H1 (cell line): ENCODE data around the gene SMNDC1. TPM values are rescaled to one million over a fixed set of nuclear protein-coding genes. Genes with fewer than 3 reads are reported as not detected.

Experiments
- CTCF ChIA-PET: fragments of 300-600 bp; sonication (Branson Sonifier 250); formaldehyde crosslinking; loops from one replicate; lab custom pipeline; 2021; ENCODE audit not compliant: partially characterized antibody; lab: Charles Lee
- POLR2A ChIA-PET: fragments of 300-600 bp; sonication (Branson Sonifier 250); formaldehyde crosslinking; loops from one replicate; lab custom pipeline; 2021; ENCODE audit warnings: inconsistent platforms; ENCODE audit not compliant: partially characterized antibody; lab: Charles Lee
- DNase-seq, 2 experiments: peaks; one replicate each; pipeline versions ENCODE4 v3.0.0 to v3.0.0-alpha.2; 2010 to 2022; ENCODE audit warnings: low spot score in 2 of 2, low read depth in 1 of 2, mixed read lengths in 1 of 2
- FAIRE-seq: peaks from 2 replicates; lab custom pipeline; 2011; peaks lifted over from hg19 to GRCh38; lab: Jason Lieb, UNC
- H2AFZ ChIP-seq: 2 replicates; pipeline ENCODE4 v1.8.1; 2012; ENCODE audit warnings: low read length, inconsistent platforms
- H2AK5ac ChIP-seq: 2 replicates; pipeline ENCODE4 v1.6.1; 2013; ENCODE audit warnings: low read depth, low read length
- H2BK120ac ChIP-seq: replicated peaks from 2 replicates; pipeline ENCODE3; 2013; ENCODE audit warnings: low read depth, low read length, inconsistent platforms
- H2BK12ac ChIP-seq: 2 replicates; pipeline ENCODE4 v1.6.1; 2013; ENCODE audit warnings: low read depth, low read length
- H2BK15ac ChIP-seq: 2 replicates; pipeline ENCODE4 v1.6.1; 2013; ENCODE audit warnings: low read length
- H2BK20ac ChIP-seq: 2 replicates; pipeline ENCODE4 v1.6.1; 2013; ENCODE audit warnings: low read length
- H2BK5ac ChIP-seq: 2 replicates; pipeline ENCODE4 v1.6.1; 2013; ENCODE audit warnings: low read depth, low read length
- H3K14ac ChIP-seq: 2 replicates; pipeline ENCODE4 v1.6.1; 2013; ENCODE audit warnings: inconsistent platforms; ENCODE audit not compliant: insufficient read length
- H3K18ac ChIP-seq: 2 replicates; pipeline ENCODE4 v1.6.1; 2013; ENCODE audit warnings: low read length; ENCODE audit errors: extremely low read depth
- H3K23ac ChIP-seq: 2 replicates; pipeline ENCODE4 v1.6.1; 2013; ENCODE audit warnings: inconsistent platforms; ENCODE audit not compliant: insufficient read length
- H3K23me2 ChIP-seq: 2 replicates; pipeline ENCODE4 v1.6.1; 2013; ENCODE audit warnings: low read depth, low read length
- H3K27ac ChIP-seq: 2 replicates; pipeline ENCODE4 v1.6.1; 2011; ENCODE audit warnings: low read depth, low read length, inconsistent platforms
- H3K27me3 ChIP-seq, 4 experiments: replicated peaks in 1 of 4; 1 replicate in 1 of 4; 2 replicates in 3 of 4; pipeline versions ENCODE4 v1.6.1 to v1.8.1; 2011 to 2013; ENCODE audit warnings: low read length in 3 of 4, mild to moderate bottlenecking in 3 of 4, inconsistent platforms in 2 of 4, mixed read lengths in 2 of 4, moderate library complexity in 1 of 4; ENCODE audit not compliant: control insufficient read depth in 3 of 4, insufficient read depth in 3 of 4; ENCODE audit errors: extremely low read depth in 1 of 4
- H3K36me3 ChIP-seq, 4 experiments: 2 replicates each; pipeline versions ENCODE4 v1.6.1 to v1.8.1; 2011 to 2013; ENCODE audit warnings: mild to moderate bottlenecking in 4 of 4, low read length in 3 of 4, moderate library complexity in 2 of 4, control low read depth in 1 of 4, inconsistent platforms in 1 of 4; ENCODE audit not compliant: insufficient read depth in 4 of 4, control insufficient read depth in 2 of 4
- H3K4ac ChIP-seq: replicated peaks from 2 replicates; pipeline ENCODE3; 2013; ENCODE audit warnings: low read length, low read depth, mixed read lengths, inconsistent platforms; ENCODE audit not compliant: insufficient read length
- H3K4me1 ChIP-seq, 4 experiments: replicated peaks in 1 of 4; 1 replicate in 1 of 4; 2 replicates in 3 of 4; pipeline versions ENCODE4 v1.6.1 to v1.8.1; 2011 to 2013; ENCODE audit warnings: low read length in 3 of 4, inconsistent platforms in 2 of 4, mixed read lengths in 1 of 4; ENCODE audit not compliant: insufficient read depth in 4 of 4, control insufficient read depth in 3 of 4
- H3K4me2 ChIP-seq, 2 experiments: 2 replicates each; pipeline versions ENCODE4 v1.6.1 to v1.8.1; 2011 to 2013; ENCODE audit warnings: low read depth in 2 of 2, low read length in 2 of 2, control low read depth in 1 of 2, inconsistent platforms in 1 of 2, mild to moderate bottlenecking in 1 of 2; ENCODE audit not compliant: insufficient read depth in 1 of 2
- H3K4me3 ChIP-seq, 4 experiments: fragments of 200-600, 300-600 bp in 1 of 4; sonication (generic), shearing (Covaris generic), sonication (Bioruptor Twin) in 1 of 4; 2 replicates each; pipeline versions ENCODE4 v1.5.1 to v1.8.1; 2011 to 2016; ENCODE audit warnings: low read length in 4 of 4, low read depth in 3 of 4, control low read depth in 2 of 4, inconsistent platforms in 2 of 4, mild to moderate bottlenecking in 2 of 4, mixed read lengths in 1 of 4, moderate library complexity in 1 of 4; ENCODE audit not compliant: insufficient read depth in 2 of 4; ENCODE audit errors: extremely low read depth in 1 of 4
- H3K56ac ChIP-seq: replicated peaks from 2 replicates; pipeline ENCODE3; 2013; ENCODE audit warnings: low read depth, mild to moderate bottlenecking, mixed read lengths, low read length, inconsistent platforms; ENCODE audit not compliant: insufficient read length
- H3K79me1 ChIP-seq: 2 replicates; pipeline ENCODE4 v1.6.1; 2013; ENCODE audit warnings: low read depth, low read length, control low read depth
- H3K79me2 ChIP-seq, 2 experiments: 2 replicates each; pipeline versions ENCODE4 v1.6.1 to v1.8.1; 2012 to 2013; ENCODE audit warnings: low read length in 2 of 2, mild to moderate bottlenecking in 2 of 2, inconsistent platforms in 1 of 2; ENCODE audit not compliant: insufficient read depth in 2 of 2, control insufficient read depth in 1 of 2
- H3K9ac ChIP-seq, 4 experiments: replicated peaks in 1 of 4; 1 replicate in 1 of 4; 2 replicates in 3 of 4; pipeline versions ENCODE4 v1.6.1 to v1.8.1; 2011 to 2013; ENCODE audit warnings: low read depth in 3 of 4, low read length in 3 of 4, control low read depth in 2 of 4, mild to moderate bottlenecking in 2 of 4, moderate library complexity in 2 of 4, inconsistent platforms in 1 of 4; ENCODE audit errors: extremely low read depth in 1 of 4
- H3K9me3 ChIP-seq, 2 experiments: 2 replicates each; pipeline versions ENCODE4 v1.6.1 to v1.8.1; 2012 to 2013; ENCODE audit warnings: mild to moderate bottlenecking in 2 of 2, moderate library complexity in 2 of 2, control low read depth in 1 of 2, inconsistent platforms in 1 of 2, low read depth in 1 of 2, low read length in 1 of 2, mixed read lengths in 1 of 2; ENCODE audit not compliant: insufficient read depth in 2 of 2
- H4K20me1 ChIP-seq, 2 experiments: replicated peaks in 1 of 2; 2 replicates each; pipeline versions ENCODE3 to v1.8.1; 2011 to 2013; ENCODE audit warnings: inconsistent platforms in 2 of 2, low read length in 2 of 2, mild to moderate bottlenecking in 1 of 2; ENCODE audit not compliant: insufficient read depth in 2 of 2, control insufficient read depth in 1 of 2
- H4K5ac ChIP-seq: 2 replicates; pipeline ENCODE4 v1.6.1; 2013; ENCODE audit warnings: low read length, low read depth, mixed read lengths, inconsistent platforms; ENCODE audit not compliant: insufficient read length
- H4K8ac ChIP-seq: 2 replicates; pipeline ENCODE4 v1.8.0; 2013; ENCODE audit warnings: mild to moderate bottlenecking, moderate library complexity, low read length, inconsistent platforms; ENCODE audit not compliant: insufficient read depth; ENCODE audit errors: extremely low read depth
- H4K91ac ChIP-seq: replicated peaks from 2 replicates; pipeline ENCODE3; 2013; ENCODE audit warnings: low read length, mixed read lengths, inconsistent platforms; ENCODE audit not compliant: insufficient read length
- CBX5 ChIP-seq: fragments of 300-800, 300-1000 bp; sonication (generic); IDR thresholded peaks from 2 replicates; pipeline ENCODE4 v1.7.1; 2016; ENCODE audit warnings: antibody characterized with exemption, low read length, low read depth
- CBX8 ChIP-seq: fragments of 300-800, 300-1000 bp; sonication (generic); IDR thresholded peaks from 2 replicates; pipeline ENCODE4 v1.7.1; 2016; ENCODE audit warnings: low read depth, low read length, borderline replicate concordance
- EP300 ChIP-seq, 2 experiments: IDR thresholded peaks; 1 replicate in 1 of 2; 2 replicates in 1 of 2; pipeline ENCODE4 v1.6.1; 2011 to 2012; ENCODE audit warnings: low read depth in 2 of 2, low read length in 2 of 2, mild to moderate bottlenecking in 2 of 2, borderline replicate concordance in 1 of 2, inconsistent platforms in 1 of 2, moderate library complexity in 1 of 2
- KDM4A ChIP-seq: IDR thresholded peaks from one replicate; pipeline ENCODE4 v1.7.1; 2012; ENCODE audit warnings: low read depth, mild to moderate bottlenecking, moderate library complexity, low read length, inconsistent platforms; ENCODE audit not compliant: severe bottlenecking
- PHF8 ChIP-seq: fragments of 200-600 bp; sonication (generic); conservative IDR thresholded peaks from 2 replicates; pipeline ENCODE4 v1.7.1; 2012; ENCODE audit warnings: low read depth, mild to moderate bottlenecking, inconsistent platforms, low read length, moderate library complexity
- POLR2A ChIP-seq, 2 experiments: IDR thresholded peaks; 1 replicate in 1 of 2; 2 replicates in 1 of 2; pipeline ENCODE4 v1.6.1; 2011; ENCODE audit warnings: low read depth in 2 of 2, low read length in 2 of 2, mild to moderate bottlenecking in 2 of 2; ENCODE audit errors: control extremely low read depth in 1 of 2
- RAD21 ChIP-seq, 2 experiments: IDR thresholded peaks in 1 of 2; conservative IDR thresholded peaks in 1 of 2; 2 replicates each; pipeline ENCODE4 v1.6.1; 2011; ENCODE audit warnings: low read depth in 2 of 2, low read length in 2 of 2, improper control_type of control experiment in 1 of 2, inconsistent platforms in 1 of 2, mild to moderate bottlenecking in 1 of 2, moderate library complexity in 1 of 2
- SAP30 ChIP-seq: fragments of 300-600 bp; sonication (generic); IDR thresholded peaks from 2 replicates; pipeline ENCODE4 v1.7.1; 2012; ENCODE audit warnings: low read length, moderate library complexity, mild to moderate bottlenecking, inconsistent platforms; ENCODE audit not compliant: insufficient read depth, insufficient replicate concordance
- TCF12 ChIP-seq: IDR thresholded peaks from 2 replicates; pipeline ENCODE4 v1.6.1; 2011; ENCODE audit warnings: low read depth, mild to moderate bottlenecking, low read length
- WGBS, 2 experiments: shearing (Covaris generic) in 1 of 2; methylation state at CpG; one replicate each; pipeline versions ENCODE4 v1.1.6 to v1.1.7; 2013 to 2015; ENCODE audit warnings: low lambda C conversion rate in 2 of 2, mixed read lengths in 2 of 2, inconsistent platforms in 1 of 2, low coverage in 1 of 2, missing lambda C conversion rate in 1 of 2; ENCODE audit not compliant: insufficient replicate concordance in 2 of 2, insufficient coverage in 1 of 2, insufficient read length in 1 of 2; ENCODE audit errors: extremely low coverage in 1 of 2, missing lambda C conversion rate in 1 of 2; 5-methylcytosine and 5-hydroxymethylcytosine counted together
- polyA plus RNA-seq, 7 experiments: library from polyadenylated mRNA; depleted of rRNA in 3 of 7; stranded (reverse) in 5 of 7; unstranded in 2 of 7; fragments of >200 nt in 5 of 7; fragments of 200-250 nt in 2 of 7; gene quantifications; 1 replicate in 5 of 7; 2 replicates in 1 of 7; 4 replicates in 1 of 7; pipeline versions ENCODE4 v1.2.1 to v1.2.3, GENCODE V29; 2011 to 2013; ENCODE audit warnings: missing spikeins in 2 of 7, mixed read lengths in 2 of 7
- total RNA-seq: library from RNA; stranded (reverse); fragmentation: NEBNext Ultra II Directional; extraction: Animal tissue kit (Norgen Biotek cat#: 25700); gene quantifications from 2 replicates; pipeline ENCODE4 v1.2.1, GENCODE V29; 2021
- TF ChIP-seq, protein P1 (sequence below): IDR thresholded peaks from 2 replicates; pipeline ENCODE4 v1.6.1; 2012; ENCODE audit warnings: inconsistent platforms
- TF ChIP-seq, protein P2 (sequence below): IDR thresholded peaks from 2 replicates; pipeline ENCODE4 v1.6.1; 2012; ENCODE audit warnings: low read length, inconsistent platforms

SMNDC1 gene
- total and polyA plus RNA-seq, 2 of the 8 experiments (the other 6 are each of a cell fraction or from before 2014, with no cell fraction given): 8.1 to 48.6 TPM

DNA sequence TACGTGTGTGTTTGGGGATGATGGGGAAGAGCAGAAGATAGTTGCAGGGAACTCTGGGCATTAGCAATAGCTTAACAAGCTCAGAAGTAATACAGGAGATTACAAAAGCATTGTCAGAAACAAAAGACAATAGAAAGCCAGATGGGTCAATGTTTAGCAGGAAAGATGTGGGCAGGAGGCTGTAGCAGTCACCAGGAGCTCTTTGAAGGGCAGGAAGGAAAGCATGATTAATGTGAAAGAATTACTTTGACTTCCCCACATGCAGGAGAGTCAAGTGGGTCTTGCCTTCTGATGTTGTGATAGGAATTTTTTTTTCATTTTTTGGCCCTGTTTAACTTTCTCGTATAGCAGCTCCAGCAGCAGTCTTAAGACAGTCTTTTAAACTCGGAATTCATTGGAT, 6.0 kb upstream of the SMNDC1 start:
- H3K27ac ChIP-seq: no peak overlapping the region
- ChIA-PET POLR2A (interaction anchor here (1.0 to 1.9 kb wide), 3 partner anchors 188 to 257 kb away, joined by 4 read pairs; partner anchors contain the start of gene SMC3), CTCF (interaction anchor here (0.6 to 1.6 kb wide), 26 partner anchors 10 to 895 kb away, joined by 3 to 17 read pairs (median 4); no protein-coding TSS in a partner anchor)
- no peaks in the 10 kb centered on the region for H3K79me1 ChIP-seq
- H3K36me3 ChIP-seq: no peaks in the 10 kb centered on the region
- no peak overlapping the region for H3K4ac ChIP-seq
- no peaks in the 10 kb centered on the region for H3K23me2 ChIP-seq
- H2BK15ac ChIP-seq: no peak overlapping the region
- no peak overlapping the region for H4K91ac ChIP-seq
- no peak overlapping the region for H2BK120ac ChIP-seq
- no peaks in the 10 kb centered on the region for H3K79me2 ChIP-seq
- no peaks in the 10 kb centered on the region for H3K9me3 ChIP-seq
- H3K23ac ChIP-seq: no peak overlapping the region
- DNase-seq (no peak), FAIRE-seq (no peak)
- H3K56ac ChIP-seq: no peak overlapping the region
- H4K20me1 ChIP-seq: no peaks in the 10 kb centered on the region
- H2BK20ac ChIP-seq: no peak overlapping the region
- no peaks in the 10 kb centered on the region; a peak in 1 of 7 replicates for H3K4me1 ChIP-seq
- H2BK5ac ChIP-seq: no peak overlapping the region
- WGBS, 2 experiments: 80 to 100% methylated on average over 1 to 3 of the region's 3 CpGs
- H2BK12ac ChIP-seq: no peak overlapping the region
- H3K18ac ChIP-seq: no peak overlapping the region
- H3K4me2 ChIP-seq: no peak overlapping the region
- no peak overlapping the region for H3K9ac ChIP-seq
- no peak overlapping the region for H3K4me3 ChIP-seq
- H4K5ac ChIP-seq: no peak overlapping the region
- H4K8ac ChIP-seq: no peak overlapping the region
- no peaks in the 10 kb centered on the region for H3K27me3 ChIP-seq
- H2AFZ ChIP-seq: no peak overlapping the region; the same call in 1 of the 2 replicates
- no peak overlapping the region for H2AK5ac ChIP-seq
- no peak overlapping the region for H3K14ac ChIP-seq
- TF ChIP-seq POLR2A (IDR thresholded peaks at IDR 0.05; ENCODE audit: control extremely low read depth in 1 of 2, low read depth in 2 of 2, low read length in 2 of 2): no peak
- no peak for TF ChIP-seq SAP30
- no peak for TF ChIP-seq KDM4A
- no peak for TF ChIP-seq EP300 (IDR thresholded peaks at IDR 0.05; ENCODE audit: borderline replicate concordance in 1 of 2, low read depth in 2 of 2, low read length in 2 of 2)
- TF ChIP-seq RAD21 (IDR thresholded peaks at IDR 0.05 in 1 of 2, conservative IDR thresholded peaks at IDR 0.05 in 1 of 2; ENCODE audit: low read depth in 2 of 2, low read length in 2 of 2): no peak
- TF ChIP-seq CBX5: no peak
- TF ChIP-seq, protein P1, sequence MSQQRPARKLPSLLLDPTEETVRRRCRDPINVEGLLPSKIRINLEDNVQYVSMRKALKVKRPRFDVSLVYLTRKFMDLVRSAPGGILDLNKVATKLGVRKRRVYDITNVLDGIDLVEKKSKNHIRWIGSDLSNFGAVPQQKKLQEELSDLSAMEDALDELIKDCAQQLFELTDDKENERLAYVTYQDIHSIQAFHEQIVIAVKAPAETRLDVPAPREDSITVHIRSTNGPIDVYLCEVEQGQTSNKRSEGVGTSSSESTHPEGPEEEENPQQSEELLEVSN: no peak
- no peak for TF ChIP-seq TCF12
- no peak for TF ChIP-seq CBX8
- no peak for TF ChIP-seq PHF8
- TF ChIP-seq, protein P2, sequence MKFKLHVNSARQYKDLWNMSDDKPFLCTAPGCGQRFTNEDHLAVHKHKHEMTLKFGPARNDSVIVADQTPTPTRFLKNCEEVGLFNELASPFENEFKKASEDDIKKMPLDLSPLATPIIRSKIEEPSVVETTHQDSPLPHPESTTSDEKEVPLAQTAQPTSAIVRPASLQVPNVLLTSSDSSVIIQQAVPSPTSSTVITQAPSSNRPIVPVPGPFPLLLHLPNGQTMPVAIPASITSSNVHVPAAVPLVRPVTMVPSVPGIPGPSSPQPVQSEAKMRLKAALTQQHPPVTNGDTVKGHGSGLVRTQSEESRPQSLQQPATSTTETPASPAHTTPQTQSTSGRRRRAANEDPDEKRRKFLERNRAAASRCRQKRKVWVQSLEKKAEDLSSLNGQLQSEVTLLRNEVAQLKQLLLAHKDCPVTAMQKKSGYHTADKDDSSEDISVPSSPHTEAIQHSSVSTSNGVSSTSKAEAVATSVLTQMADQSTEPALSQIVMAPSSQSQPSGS: no peak
